ENCODE measurements around the gene ZFAND4.
"Not testable (repeated sequence)": the region's sequence is repeated elsewhere in the genome, so short reads cannot be mapped to it uniquely, and the experiment has no call there.

ZFAND4 gene

DNA sequence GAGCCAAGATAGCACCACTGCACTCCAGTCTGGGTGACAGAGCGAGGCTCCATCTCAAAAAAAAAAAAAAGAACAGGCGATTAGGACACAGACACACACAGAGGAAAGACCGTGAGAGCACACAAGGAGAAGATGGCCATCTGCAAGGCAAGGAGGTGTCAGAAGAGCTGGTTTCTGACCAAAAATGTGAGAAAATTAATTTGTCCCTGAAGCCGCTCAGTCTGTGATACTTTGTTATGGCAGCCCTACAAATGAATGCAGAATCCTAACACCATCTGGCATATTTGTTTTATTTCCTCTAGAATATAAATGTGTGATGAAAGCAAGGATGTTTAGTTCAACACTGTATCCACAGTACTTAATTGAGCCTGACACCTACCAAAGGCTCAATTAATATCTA, 69.7 kb downstream of the ZFAND4 start:
- H3K27me3 Mint-ChIP-seq, result peaks cover 18% of the 10 kb centered on the region
- ATAC-seq (no peak), DNase-seq (no peak)
- no peak overlapping the region for H3K27ac Mint-ChIP-seq
- peaks cover 3% of the 10 kb centered on the region for H3K4me1 Mint-ChIP-seq
- no peak overlapping the region for H3K4me3 Mint-ChIP-seq
- no peaks in the 10 kb centered on the region for H3K36me3 Mint-ChIP-seq (ENCODE audit: low read depth)
- H3K9me3 Mint-ChIP-seq, result peaks cover 4% of the 10 kb centered on the region

DNA sequence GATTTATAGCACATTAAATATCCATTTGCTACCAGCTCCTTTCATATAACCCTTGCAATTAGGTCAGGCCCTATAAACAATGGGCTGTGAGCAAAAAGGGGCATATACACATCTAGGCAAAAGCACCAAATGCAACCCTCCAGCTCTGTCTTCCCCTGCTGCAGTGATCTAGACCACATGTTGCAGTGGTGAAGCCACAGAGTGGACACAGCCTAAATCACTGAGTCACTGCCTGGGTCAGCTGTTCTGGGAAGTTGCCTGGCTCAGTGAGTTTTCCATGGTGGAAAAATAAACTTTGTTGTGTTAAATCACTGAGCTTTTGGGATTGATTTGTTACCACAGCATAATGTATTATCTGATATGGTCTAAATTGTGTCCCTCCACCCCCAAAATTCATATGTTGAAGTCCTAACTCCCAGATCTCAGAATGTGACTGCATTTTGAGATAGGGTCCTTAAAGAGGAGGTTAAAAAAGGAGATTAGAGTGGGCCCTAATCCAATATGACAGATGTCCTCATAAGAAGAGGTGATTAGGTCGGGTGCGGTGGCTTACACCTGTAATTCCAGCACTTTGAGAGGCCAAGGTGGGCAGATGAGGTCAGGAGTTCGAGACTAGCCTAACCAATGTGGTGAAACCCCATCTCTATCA, 70.4 kb downstream of the ZFAND4 start:
- Mint-ChIP-seq H3K9me3 (peaks cover 4% of the 10 kb centered on the region), H3K4me3 (no peak overlapping the region), H3K27ac (no peak overlapping the region), H3K27me3 (peaks cover 18% of the 10 kb centered on the region), H3K4me1 (peaks cover 3% of the 10 kb centered on the region), H3K36me3 (ENCODE audit: low read depth) (no peaks in the 10 kb centered on the region)
- DNase-seq (no peak), ATAC-seq (no peak)

DNA sequence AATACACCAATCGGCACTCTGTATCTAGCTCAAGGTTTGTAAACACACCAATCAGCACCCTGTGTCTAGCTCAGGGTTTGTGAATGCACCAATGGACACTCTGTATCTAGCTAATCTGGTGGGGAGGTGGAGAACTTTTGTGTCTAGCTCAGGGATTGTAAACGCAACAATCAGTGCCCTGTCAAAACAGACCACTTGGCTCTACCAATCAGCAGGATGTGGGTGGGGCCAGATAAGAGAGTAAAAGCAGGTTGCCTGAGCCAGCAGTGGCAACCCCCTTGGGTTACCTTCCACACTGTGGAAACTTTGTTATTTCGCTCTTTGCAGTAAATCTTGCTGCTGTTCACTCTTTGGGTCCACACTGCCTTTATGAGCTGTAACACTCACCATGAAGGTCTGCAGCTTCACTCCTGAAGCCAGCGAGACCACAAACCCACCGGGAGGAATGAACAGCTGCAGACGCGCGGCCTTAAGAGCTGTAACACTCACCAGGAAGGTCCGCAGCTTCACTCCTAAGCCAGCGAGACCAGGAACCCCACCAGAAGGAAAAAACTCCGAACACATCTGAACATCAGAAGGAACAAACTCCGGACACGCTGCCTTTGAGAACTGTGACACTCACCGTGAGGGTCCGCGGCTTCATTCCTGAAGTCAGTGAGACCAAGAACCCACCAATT, 71.2 kb downstream of the ZFAND4 start:
- H3K27me3 Mint-ChIP-seq, result peaks cover 18% of the 10 kb centered on the region
- H3K9me3 Mint-ChIP-seq; H3K4me1 Mint-ChIP-seq; DNase-seq; H3K4me3 Mint-ChIP-seq; ATAC-seq; H3K27ac Mint-ChIP-seq; H3K36me3 Mint-ChIP-seq (ENCODE audit: low read depth): not testable (repeated sequence)

DNA sequence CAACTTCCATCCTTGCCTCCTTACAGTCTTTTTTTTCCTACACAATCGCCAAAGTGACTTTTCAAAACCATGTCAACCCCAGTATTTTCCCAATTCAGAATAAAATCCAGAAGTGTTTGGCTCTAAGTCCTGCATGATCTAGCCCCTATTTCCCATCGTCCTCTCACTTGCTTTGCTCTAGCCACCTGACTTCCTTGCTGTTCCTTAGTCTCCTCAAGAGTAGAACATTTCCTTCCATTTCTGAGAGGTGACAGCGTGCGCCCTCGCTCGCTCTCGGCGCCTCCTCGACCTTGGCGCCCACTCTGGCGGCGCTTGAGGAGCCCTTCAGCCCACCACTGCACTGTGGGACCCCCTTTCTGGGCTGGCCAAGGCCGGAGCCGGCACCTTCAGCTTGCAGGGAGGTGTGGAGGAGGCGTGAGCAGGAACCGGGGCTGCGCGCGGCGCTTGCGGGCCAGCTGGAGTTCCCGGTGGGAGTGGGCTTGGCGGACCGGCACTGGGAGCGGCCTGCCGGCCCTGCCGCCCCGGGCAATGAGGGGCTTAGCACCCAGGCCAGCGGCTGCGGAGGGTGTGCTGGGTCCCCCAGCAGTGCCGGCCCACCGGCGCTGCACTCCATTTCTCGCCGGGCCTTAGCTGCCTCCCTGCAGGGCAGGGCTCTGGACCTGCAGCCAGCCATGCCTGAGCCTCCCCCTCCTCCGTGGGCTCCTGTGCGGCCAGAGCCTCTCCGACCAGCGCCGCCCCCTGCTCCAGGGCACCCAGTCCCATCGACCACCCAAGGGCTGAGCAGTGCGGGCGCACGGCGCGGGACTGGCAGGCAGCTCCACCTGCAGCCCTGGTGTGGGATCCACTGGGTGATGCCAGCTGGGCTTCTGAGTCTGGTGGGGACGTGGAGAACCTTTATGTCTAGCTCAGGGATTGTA, 72.0 kb downstream of the ZFAND4 start:
- DNase-seq; H3K4me1 Mint-ChIP-seq; ATAC-seq; H3K9me3 Mint-ChIP-seq; H3K27ac Mint-ChIP-seq; H3K36me3 Mint-ChIP-seq (ENCODE audit: low read depth): not testable (repeated sequence)
- peaks cover 20% of the 10 kb centered on the region for H3K27me3 Mint-ChIP-seq
- H3K4me3 Mint-ChIP-seq, result peak overlapping the region; percentile 15

DNA sequence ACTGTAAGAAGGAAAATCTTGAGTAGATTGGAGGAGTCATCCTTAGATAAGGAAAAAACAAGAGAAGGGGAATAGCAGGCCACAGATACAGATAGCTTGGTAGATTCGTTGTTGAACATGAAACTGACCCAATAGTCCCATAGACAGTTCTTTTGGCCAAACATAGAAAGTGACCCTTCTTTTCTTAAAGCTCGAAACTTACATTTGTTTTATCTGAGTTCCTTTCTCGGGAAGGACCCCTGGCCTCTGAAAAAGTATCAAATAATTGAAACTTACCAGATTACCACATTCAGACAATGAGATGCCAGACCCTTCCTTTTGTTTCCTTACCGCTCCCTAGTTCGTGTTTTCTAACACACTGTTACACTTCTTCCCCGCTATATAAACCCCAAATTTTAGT, 72.9 kb downstream of the ZFAND4 start:
- no peak for ATAC-seq
- peaks cover 12% of the 10 kb centered on the region for H3K4me1 Mint-ChIP-seq
- H3K27me3 Mint-ChIP-seq, result peaks cover 21% of the 10 kb centered on the region
- DNase-seq, result no peak
- H3K27ac Mint-ChIP-seq, result no peak overlapping the region
- H3K9me3 Mint-ChIP-seq, result peaks cover 4% of the 10 kb centered on the region
- H3K36me3 Mint-ChIP-seq (ENCODE audit: low read depth), result no peaks in the 10 kb centered on the region
- H3K4me3 Mint-ChIP-seq, result no peak overlapping the region

DNA sequence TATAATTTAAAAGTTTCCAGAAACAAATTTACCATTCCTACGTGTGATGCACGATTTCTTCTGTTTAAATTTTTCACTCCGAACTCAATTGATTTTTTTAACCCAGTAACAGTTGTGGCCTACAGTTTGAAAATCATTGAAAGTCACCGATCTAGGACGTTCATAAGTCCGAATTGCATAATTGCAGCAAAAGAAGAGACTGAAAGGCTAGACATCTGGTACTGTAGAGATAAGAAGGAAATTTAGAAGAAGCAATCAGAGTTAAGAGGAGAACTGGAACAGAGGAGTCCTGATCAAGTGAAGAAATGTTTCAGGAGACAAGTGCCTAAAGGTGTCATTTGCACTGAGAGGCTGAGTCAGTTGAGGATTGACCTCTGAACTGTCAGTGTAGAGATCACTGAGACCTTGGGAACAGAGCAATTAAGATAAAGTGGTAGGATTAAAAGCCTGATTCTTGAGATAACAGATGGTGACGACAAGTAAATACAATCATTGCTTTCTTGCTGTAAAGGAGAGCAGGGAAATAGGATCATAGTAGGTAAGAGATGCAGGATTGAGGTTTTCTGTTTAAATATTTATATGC, 73.5 kb downstream of the ZFAND4 start:
- Mint-ChIP-seq H3K27me3 (peaks cover 21% of the 10 kb centered on the region), H3K4me3 (no peak overlapping the region), H3K9me3 (peaks cover 4% of the 10 kb centered on the region), H3K27ac (no peak overlapping the region), H3K4me1 (peaks cover 13% of the 10 kb centered on the region), H3K36me3 (ENCODE audit: low read depth) (no peaks in the 10 kb centered on the region)
- no peak for ATAC-seq
- no peak for DNase-seq

DNA sequence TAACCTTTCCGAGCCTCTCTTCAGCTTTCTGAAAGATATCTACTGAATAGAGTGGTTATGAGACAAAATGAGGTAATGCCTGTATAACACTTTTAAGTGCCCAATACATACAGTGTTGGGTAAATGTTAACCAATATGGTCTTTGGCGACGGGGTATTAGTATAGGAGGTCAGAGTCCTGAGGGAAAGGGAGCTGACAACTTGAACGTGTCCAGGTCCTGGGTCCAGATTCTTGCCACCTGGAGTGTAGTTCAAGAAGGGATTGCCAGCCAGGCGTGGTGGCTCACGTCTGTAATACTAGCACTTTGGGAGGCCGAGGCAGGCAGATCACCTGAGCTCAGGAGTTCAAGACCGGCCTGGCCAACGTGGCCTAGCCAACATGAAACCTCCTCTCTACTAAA, 76.0 kb downstream of the ZFAND4 start:
- H3K27me3 Mint-ChIP-seq, result peaks cover 16% of the 10 kb centered on the region
- no peak overlapping the region for H3K4me3 Mint-ChIP-seq
- no peak for DNase-seq
- H3K27ac Mint-ChIP-seq, result no peak overlapping the region
- peaks cover 37% of the 10 kb centered on the region for H3K4me1 Mint-ChIP-seq
- H3K9me3 Mint-ChIP-seq, result peaks cover 4% of the 10 kb centered on the region
- ATAC-seq, result no peak
- peaks cover 2% of the 10 kb centered on the region for H3K36me3 Mint-ChIP-seq (ENCODE audit: low read depth)

DNA sequence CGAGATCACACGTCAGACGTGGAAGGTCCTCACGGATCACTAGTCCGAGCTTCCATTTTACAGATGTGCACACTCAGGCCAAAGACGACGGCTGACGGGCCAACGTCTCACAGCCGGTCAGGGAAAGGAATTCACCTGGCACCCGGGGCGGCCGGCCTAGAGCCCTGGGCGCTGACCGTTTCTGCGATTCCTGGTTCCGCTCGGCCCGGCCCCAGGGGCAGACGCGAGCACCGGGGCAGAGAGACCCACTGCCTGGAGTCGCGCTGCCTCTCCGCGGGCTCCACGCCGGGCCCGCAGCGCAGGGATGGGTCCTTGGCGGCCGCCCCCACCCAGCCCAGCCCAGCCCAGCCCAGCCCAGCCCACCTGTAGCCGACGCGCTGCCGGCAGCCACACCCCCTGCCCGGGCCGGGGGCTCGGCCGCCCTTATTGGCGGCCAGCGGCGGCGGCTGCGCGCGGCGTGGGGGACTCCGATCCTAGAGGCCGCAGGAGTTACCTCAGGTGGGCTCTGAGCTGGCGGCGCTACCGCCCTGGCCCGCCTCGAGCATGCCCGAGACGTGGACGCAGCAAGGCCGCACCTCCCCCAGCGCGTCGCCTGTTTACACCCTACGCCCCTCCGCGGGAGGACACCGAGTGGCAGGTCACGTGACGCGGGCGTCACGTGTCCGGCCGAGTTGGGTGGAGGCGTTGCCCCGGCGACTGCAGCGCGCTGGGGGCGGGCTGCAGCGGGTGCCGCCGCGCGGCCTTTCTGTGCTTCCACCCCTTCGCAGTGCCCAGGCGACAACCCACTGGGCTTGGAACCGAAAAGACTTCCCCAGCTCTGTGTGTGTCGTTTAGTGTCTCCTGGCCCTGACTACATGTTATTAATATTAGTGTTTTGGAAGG, 78.1 kb downstream of the ZFAND4 start:
- H3K4me3 Mint-ChIP-seq, result peak overlapping the region; percentile 88
- H3K27ac Mint-ChIP-seq, result peak overlapping the region; percentile 81
- peaks cover 37% of the 10 kb centered on the region for H3K4me1 Mint-ChIP-seq
- peak; percentile 89 for ATAC-seq
- peaks cover 11% of the 10 kb centered on the region for H3K36me3 Mint-ChIP-seq (ENCODE audit: low read depth)
- peaks cover 8% of the 10 kb centered on the region for H3K27me3 Mint-ChIP-seq
- peaks cover 4% of the 10 kb centered on the region for H3K9me3 Mint-ChIP-seq
- peak; percentile 91 for DNase-seq

DNA sequence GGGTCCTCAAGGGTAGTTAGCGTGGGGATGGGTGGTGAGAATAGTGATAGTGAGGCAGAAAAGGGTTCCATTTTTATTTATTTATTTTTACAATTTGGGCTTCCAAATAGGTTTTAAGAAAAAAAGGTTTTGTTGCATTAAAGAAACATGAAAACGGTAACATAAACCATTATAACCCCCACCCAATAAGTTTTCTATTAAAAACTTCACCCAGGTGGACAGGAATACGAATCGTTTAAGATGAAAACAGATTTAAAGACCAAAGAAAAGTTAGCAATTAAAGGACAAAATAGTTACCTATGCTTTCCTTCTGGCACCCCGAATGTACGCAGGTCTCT, 78.7 kb downstream of the ZFAND4 start:
- peaks cover 15% of the 10 kb centered on the region for H3K36me3 Mint-ChIP-seq (ENCODE audit: low read depth)
- no peaks in the 10 kb centered on the region for H3K9me3 Mint-ChIP-seq
- peaks cover 37% of the 10 kb centered on the region for H3K4me1 Mint-ChIP-seq
- peak overlapping the region; percentile 88 for H3K4me3 Mint-ChIP-seq
- no peak for DNase-seq
- H3K27me3 Mint-ChIP-seq, result peaks cover 2% of the 10 kb centered on the region
- ATAC-seq, result no peak
- peak overlapping the region; percentile 81 for H3K27ac Mint-ChIP-seq

DNA sequence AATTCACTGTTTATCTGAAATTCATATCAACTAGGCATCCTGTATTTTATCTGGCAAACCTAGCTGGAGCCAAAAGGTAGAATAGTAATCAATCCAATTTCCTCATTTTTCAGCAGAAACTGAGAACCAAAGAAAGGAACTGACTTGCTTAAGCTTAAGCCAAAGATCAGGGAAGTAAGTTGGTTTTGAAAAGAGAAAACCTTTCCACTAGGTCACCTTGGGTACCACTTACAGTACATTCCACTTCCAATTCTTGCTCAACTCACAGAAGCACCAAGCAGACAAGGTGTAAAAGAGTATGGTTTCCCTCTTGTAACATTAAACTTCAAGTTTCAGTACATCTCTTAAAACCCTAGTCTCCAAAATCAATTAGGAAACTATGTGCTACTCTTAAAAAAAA, 79.6 kb downstream of the ZFAND4 start:
- ATAC-seq, result no peak
- H3K9me3 Mint-ChIP-seq, result no peaks in the 10 kb centered on the region
- H3K27me3 Mint-ChIP-seq, result peaks cover 2% of the 10 kb centered on the region
- peak overlapping the region; percentile 24 for H3K27ac Mint-ChIP-seq
- H3K4me3 Mint-ChIP-seq, result peak overlapping the region; percentile 88
- H3K36me3 Mint-ChIP-seq (ENCODE audit: low read depth), result peaks cover 15% of the 10 kb centered on the region
- peaks cover 37% of the 10 kb centered on the region for H3K4me1 Mint-ChIP-seq
- no peak for DNase-seq

DNA sequence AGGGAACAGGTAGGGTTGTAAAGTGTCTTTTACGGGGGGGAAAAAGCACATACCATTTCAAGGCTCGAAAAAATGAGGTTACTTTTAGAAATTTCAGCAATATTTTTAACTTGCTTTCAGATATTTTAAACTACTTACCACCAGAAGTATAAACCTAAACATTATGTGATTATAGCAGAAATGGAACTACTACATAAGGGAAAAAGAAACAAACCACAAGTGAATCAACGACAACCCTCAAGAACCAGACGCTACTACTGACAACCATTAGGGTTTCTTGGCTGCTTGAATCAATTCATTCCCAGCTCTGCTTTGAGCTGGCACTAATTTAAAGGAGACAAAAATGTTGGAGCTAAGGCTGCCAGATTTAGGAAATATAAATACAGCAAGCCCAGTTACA, 80.1 kb downstream of the ZFAND4 start:
- Mint-ChIP-seq H3K4me3 (peak overlapping the region; percentile 68), H3K9me3 (no peaks in the 10 kb centered on the region), H3K27ac (peak overlapping the region; percentile 69), H3K27me3 (peaks cover 2% of the 10 kb centered on the region), H3K36me3 (ENCODE audit: low read depth) (peaks cover 15% of the 10 kb centered on the region), H3K4me1 (peaks cover 37% of the 10 kb centered on the region)
- DNase-seq (no peak), ATAC-seq (no peak)

DNA sequence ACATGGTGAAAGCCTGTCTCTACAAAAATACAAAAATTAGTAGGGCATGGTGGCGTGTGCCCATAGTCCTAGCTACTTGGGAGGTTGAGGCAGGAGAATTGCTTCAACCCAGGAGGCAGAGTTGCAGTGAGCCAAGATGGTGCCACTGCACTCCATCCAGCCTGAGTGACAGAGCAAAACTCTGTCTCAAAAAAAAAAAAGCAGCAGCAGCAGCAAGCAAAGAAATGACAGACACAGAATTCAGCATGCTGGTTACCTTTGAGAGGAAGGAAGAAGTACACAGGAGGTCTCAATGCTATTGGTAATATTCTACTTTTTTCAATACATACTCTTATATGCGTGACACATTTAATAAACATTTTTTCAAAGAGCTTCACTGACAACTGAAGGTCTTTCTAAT, 81.3 kb downstream of the ZFAND4 start:
- ATAC-seq, result no peak
- Mint-ChIP-seq H3K27ac (no peak overlapping the region), H3K4me1 (peaks cover 37% of the 10 kb centered on the region), H3K27me3 (peaks cover 2% of the 10 kb centered on the region), H3K36me3 (ENCODE audit: low read depth) (peaks cover 15% of the 10 kb centered on the region), H3K4me3 (no peak overlapping the region), H3K9me3 (peaks cover 4% of the 10 kb centered on the region)
- DNase-seq, result no peak

DNA sequence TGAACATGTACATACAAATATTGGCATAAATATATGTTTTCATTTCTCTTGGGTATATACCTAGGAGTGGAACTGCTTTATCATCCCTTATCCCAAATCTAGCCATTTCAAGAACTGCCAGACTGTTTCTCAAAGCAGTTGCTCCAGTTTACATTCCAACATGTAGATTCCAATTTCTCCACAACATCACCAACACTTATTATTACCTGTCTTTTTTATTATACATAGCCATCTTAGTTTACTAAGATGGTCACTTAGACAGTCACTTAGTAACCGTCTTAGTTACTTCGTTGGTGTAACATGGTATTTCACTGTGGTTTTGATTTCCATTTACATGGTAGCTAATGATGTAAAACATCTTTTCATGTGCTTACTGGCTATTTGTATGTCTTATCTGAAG, 82.7 kb downstream of the ZFAND4 start:
- Mint-ChIP-seq H3K27ac (no peak overlapping the region), H3K4me1 (peaks cover 29% of the 10 kb centered on the region), H3K4me3 (no peak overlapping the region), H3K36me3 (ENCODE audit: low read depth) (peaks cover 15% of the 10 kb centered on the region), H3K27me3 (no peaks in the 10 kb centered on the region), H3K9me3 (peaks cover 7% of the 10 kb centered on the region)
- ATAC-seq (no peak), DNase-seq (no peak)

DNA sequence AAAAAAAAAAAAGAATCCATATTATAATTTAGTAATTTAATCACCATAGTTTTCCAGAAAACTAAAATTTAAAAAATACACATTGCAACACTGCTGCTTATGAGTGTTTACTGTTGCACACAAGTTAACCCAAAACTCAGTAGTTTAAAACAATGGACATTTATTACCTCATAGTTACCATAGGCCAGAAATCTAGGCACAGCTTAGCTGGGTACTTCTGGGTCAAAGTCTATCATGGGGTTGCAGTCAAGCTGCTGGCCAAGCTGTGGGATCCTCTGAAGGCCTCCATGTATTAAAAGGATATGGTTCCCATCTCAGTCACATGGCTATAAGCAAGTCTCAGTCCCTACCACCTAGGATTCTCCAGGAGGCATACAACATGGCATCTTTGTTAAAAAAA, 83.6 kb downstream of the ZFAND4 start:
- H3K4me1 Mint-ChIP-seq, result peaks cover 26% of the 10 kb centered on the region
- ATAC-seq, result no peak
- peaks cover 7% of the 10 kb centered on the region for H3K9me3 Mint-ChIP-seq
- H3K4me3 Mint-ChIP-seq, result no peak overlapping the region
- no peak for DNase-seq
- H3K27ac Mint-ChIP-seq, result no peak overlapping the region
- peaks cover 15% of the 10 kb centered on the region for H3K36me3 Mint-ChIP-seq (ENCODE audit: low read depth)
- H3K27me3 Mint-ChIP-seq, result no peaks in the 10 kb centered on the region
